ENCODE results near the gene BCL2L11. TPM values are rescaled to one million over a fixed set of nuclear protein-coding genes. Genes with fewer than 3 reads are reported as not detected.
"Not testable (repeated sequence)": the region's sequence is repeated elsewhere in the genome, so short reads cannot be mapped to it uniquely, and the experiment has no call there.

BCL2L11 gene, protein sequence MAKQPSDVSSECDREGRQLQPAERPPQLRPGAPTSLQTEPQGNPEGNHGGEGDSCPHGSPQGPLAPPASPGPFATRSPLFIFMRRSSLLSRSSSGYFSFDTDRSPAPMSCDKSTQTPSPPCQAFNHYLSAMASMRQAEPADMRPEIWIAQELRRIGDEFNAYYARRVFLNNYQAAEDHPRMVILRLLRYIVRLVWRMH
- total RNA-seq: 90.1 TPM

DNA sequence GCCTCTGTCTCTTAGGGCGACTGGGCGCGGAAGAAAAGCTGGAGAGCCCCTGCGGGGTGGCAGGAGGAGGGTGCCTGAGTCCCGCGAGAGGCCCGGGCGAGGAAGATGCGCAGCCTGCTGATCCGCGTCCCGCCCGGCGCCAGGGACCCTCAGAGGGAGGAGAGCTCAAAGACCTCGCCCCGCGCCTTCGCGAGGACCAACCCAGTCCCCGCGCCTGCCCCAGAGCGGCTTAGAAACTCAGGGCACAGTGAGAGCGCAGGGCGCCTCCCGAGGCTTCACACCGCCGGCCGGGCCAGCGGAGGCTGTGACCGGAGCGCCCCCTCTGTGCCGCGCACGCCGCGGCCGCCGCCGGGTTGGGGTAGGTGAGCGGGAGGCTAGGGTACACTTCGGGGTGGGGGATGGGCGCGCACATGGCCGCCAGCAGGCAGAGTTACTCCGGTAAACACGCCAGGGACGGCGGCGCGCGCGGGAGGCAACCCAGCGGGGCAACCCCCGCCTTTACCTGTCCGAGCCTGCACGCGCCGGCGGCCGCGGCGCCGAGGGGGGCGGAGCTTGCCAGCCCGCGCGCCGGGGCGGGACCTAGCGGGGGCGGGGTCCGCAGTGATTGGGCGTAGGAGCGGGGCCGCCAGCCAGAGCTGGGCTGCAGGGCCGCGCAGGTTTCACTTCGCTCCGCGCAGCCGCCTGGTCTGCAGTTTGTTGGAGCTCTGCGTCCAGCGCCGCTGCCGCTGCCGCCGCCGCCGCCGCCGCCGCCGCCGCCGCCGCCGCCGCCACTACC is at the start of gene BCL2L11:
Gene BCL2L11, plus strand, starts transcription at position 662 of the 775 bp plus-strand sequence. CDS start 2,832 bp downstream, outside the sequence.
- Histone ChIP-seq H3K27me3 (no peaks in the 10 kb centered on the region), H3K36me3 (peaks cover 0 to 15% of the 10 kb centered on the region in 2 donors), H3K27ac (peak within 1 kb of the TSS; percentile 79), H3K4me1 (peaks cover 70% of the 10 kb centered on the region), H3K4me3 (peak within 1 kb of the TSS; percentile 77 to 88), H3K9me3 (no peaks in the 10 kb centered on the region)
- DNase-seq (ENCODE audit: extremely low spot score in 2 of 2): peak in 1 of 2 donors; percentile 93
- TF ChIP-seq POLR2AphosphoS5 (IDR thresholded peaks at IDR 0.05; ENCODE audit: insufficient read depth in 1 of 2, low read depth in 1 of 2) (no peak), POLR2A (IDR thresholded peaks at IDR 0.05) (peak in 1 of 2 donors; percentile 82)
- intact Hi-C loops (cut with DNase I): no loop called here

DNA sequence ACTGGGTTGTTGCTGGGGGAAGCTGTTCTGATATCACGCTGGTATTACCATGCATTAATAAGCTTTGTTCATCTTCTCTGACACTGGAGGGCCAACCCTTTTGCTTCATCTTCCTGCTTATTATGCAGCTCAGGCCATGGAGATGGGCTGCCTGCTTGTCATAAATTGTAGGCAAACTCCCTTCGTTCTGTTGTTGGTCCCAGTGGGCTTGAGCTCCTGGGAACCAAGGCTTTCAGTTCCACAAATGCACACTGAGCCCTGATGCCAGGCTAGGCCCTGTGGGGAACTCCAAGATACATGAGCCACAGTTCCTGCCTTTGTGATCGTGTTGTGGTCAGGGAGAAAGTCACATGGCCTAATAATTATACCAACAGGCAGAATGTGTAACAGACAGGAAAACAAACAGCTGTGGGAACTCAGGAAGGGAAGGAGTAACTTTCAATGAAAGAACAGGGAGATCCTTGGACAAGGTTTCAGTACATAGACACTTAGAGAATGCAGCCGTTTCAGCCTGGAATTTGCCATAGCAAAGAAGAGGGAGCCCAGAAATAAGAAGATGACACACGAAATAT is 49.0 kb upstream of the BCL2L11 start:
- TF ChIP-seq, protein P1, sequence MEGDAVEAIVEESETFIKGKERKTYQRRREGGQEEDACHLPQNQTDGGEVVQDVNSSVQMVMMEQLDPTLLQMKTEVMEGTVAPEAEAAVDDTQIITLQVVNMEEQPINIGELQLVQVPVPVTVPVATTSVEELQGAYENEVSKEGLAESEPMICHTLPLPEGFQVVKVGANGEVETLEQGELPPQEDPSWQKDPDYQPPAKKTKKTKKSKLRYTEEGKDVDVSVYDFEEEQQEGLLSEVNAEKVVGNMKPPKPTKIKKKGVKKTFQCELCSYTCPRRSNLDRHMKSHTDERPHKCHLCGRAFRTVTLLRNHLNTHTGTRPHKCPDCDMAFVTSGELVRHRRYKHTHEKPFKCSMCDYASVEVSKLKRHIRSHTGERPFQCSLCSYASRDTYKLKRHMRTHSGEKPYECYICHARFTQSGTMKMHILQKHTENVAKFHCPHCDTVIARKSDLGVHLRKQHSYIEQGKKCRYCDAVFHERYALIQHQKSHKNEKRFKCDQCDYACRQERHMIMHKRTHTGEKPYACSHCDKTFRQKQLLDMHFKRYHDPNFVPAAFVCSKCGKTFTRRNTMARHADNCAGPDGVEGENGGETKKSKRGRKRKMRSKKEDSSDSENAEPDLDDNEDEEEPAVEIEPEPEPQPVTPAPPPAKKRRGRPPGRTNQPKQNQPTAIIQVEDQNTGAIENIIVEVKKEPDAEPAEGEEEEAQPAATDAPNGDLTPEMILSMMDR (IDR thresholded peaks at IDR 0.05): no peak
- TF ChIP-seq POLR2AphosphoS5 (IDR thresholded peaks at IDR 0.05; ENCODE audit: insufficient read depth in 1 of 2, low read depth in 1 of 2) (no peak), POLR2A (IDR thresholded peaks at IDR 0.05) (no peak)
- Histone ChIP-seq H3K27ac (no peak overlapping the region), H3K9me3 (no peaks in the 10 kb centered on the region), H3K27me3 (no peaks in the 10 kb centered on the region), H3K4me3 (no peak overlapping the region), H3K36me3 (no peaks in the 10 kb centered on the region), H3K4me1 (peaks cover 12% of the 10 kb centered on the region)
- DNase-seq (ENCODE audit: extremely low spot score in 2 of 2): no peak
- intact Hi-C loops (cut with DNase I): no loop called here

DNA sequence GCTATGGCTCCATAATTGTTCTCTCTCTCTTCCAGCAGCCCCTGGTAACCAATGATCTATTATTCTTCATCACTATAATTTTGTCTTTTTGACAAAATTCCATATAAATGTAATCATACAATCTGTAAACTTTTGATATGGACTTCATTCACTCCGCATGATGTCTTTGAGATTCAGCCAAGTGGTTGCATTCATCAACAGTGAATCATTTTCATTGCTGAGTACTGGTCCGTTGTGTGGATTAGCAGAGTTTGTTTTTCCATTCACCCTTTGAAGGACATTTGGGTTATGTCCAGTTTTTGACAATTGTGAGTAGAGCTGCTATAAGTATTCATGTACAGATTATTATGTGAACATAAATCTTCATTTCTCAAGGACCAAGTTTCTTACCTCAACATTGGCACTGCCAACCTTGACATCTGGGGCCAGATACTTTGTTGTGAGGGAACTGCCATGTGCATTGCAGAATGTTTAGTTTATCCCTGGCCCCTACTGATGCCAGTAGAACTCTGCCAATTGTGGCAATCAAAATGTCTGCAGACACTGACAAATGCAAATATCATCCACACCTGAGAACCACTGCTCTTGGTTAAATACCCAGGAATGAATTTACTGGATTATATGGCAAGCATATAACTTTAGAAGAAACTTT is 48.4 kb upstream of the BCL2L11 start:
- no peaks in the 10 kb centered on the region for H3K36me3 ChIP-seq
- no peak for TF ChIP-seq POLR2A (IDR thresholded peaks at IDR 0.05)
- TF ChIP-seq POLR2AphosphoS5 (IDR thresholded peaks at IDR 0.05; ENCODE audit: insufficient read depth in 1 of 2, low read depth in 1 of 2): no peak
- TF ChIP-seq, protein P1 (IDR thresholded peaks at IDR 0.05): no peak
- no peaks in the 10 kb centered on the region for H3K9me3 ChIP-seq
- no peak overlapping the region for H3K4me3 ChIP-seq
- intact Hi-C loops (cut with DNase I): no loop called here
- H3K27ac ChIP-seq: no peak overlapping the region
- no peak for DNase-seq (ENCODE audit: extremely low spot score in 2 of 2)
- H3K27me3 ChIP-seq: no peaks in the 10 kb centered on the region
- peaks cover 12% of the 10 kb centered on the region for H3K4me1 ChIP-seq

DNA sequence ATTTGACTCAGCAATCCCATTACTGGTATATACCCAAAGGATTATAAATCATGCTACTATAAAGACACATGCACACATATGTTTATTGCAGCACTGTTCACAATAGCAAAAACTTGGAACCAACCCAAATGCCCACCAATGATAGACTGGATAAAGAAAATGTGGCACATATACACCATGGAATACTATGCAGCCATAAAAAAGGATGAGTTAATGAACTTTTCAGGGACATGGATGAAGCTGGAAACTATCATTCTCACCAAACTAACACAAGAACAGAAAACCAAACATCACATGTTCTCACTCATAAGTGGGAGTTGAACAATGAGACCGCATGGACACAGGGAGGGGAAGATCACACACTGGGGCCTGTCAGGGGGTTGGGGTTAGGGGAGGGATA is 38.1 kb upstream of the BCL2L11 start:
- H3K4me1 ChIP-seq; H3K27me3 ChIP-seq; H3K36me3 ChIP-seq; intact Hi-C loops (cut with DNase I); H3K27ac ChIP-seq; H3K9me3 ChIP-seq; H3K4me3 ChIP-seq; DNase-seq (ENCODE audit: extremely low spot score in 2 of 2): not testable (repeated sequence)

DNA sequence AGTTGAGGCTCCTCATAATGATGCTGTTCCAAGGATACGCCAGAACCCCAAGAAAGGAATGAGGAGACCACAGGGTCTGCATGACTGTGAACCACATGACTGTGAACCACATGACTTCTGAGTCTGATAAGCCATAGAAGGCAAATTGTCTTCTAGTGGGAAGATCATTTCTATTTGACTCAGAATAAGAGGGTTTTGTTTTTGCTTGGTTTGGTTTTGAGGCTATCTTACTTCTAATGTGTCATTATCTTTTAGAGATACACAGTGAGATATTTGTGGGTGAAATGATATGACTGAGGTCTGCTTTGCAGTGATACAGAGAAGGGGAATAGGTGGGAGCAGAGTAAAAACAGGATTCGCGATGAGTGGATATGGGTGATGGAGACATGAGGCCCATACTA is 28.9 kb upstream of the BCL2L11 start:
- intact Hi-C loops (cut with DNase I): no loop called here
- Histone ChIP-seq H3K36me3 (no peaks in the 10 kb centered on the region), H3K9me3 (no peaks in the 10 kb centered on the region), H3K4me1 (no peaks in the 10 kb centered on the region), H3K27me3 (no peaks in the 10 kb centered on the region), H3K27ac (no peak overlapping the region), H3K4me3 (no peak overlapping the region)
- DNase-seq (ENCODE audit: extremely low spot score in 2 of 2): no peak
- TF ChIP-seq POLR2A (IDR thresholded peaks at IDR 0.05) (no peak), POLR2AphosphoS5 (IDR thresholded peaks at IDR 0.05; ENCODE audit: insufficient read depth in 1 of 2, low read depth in 1 of 2) (no peak)
- TF ChIP-seq, protein P1 (IDR thresholded peaks at IDR 0.05): no peak

Data from vagina (tissue), 2 donors.